HG03520 (cell line): ENCODE results near the gene TBX2.

Experiments used
- ATAC-seq: cut with Tn5 transposase; IDR thresholded peaks from one replicate; pipeline ENCODE4 v1.9.1; 2021; ENCODE audit warnings: mild to moderate bottlenecking, moderate library complexity; ENCODE audit not compliant: unreplicated experiment

TBX2 gene

GRCh38 chr17:61401389-61402072 lies 1.9 kb downstream of the TBX2 start:
- no peak for ATAC-seq

GRCh38 chr17:61402073-61402541 lies 2.5 kb downstream of the TBX2 start:
- ATAC-seq, result no peak

GRCh38 chr17:61402978-61403800 lies 3.5 kb downstream of the TBX2 start:
- no peak for ATAC-seq

- ATAC-seq, result no peak
These were observed 4.4 kb downstream of the TBX2 start for GRCh38 chr17:61403801-61404662.

GRCh38 chr17:61404663-61404912 lies 4.9 kb downstream of the TBX2 start:
- no peak for ATAC-seq

GRCh38 chr17:61404913-61405685 lies 5.5 kb downstream of the TBX2 start:
- ATAC-seq, result no peak

GRCh38 chr17:61405686-61406536 lies 6.3 kb downstream of the TBX2 start:
- no peak for ATAC-seq

GRCh38 chr17:61406537-61406845 lies 6.8 kb downstream of the TBX2 start:
- no peak for ATAC-seq

- ATAC-seq, result no peak
These were observed 7.6 kb downstream of the TBX2 start for GRCh38 chr17:61406971-61407911.

- no peak for ATAC-seq
These were observed 8.8 kb downstream of the TBX2 start for GRCh38 chr17:61408151-61409041.

- ATAC-seq, result no peak
These were observed 9.9 kb downstream of the TBX2 start for GRCh38 chr17:61409301-61410112.

GRCh38 chr17:61410141-61411010 lies 10.7 kb downstream of the TBX2 start:
- no peak for ATAC-seq

- ATAC-seq, result no peak
These were observed 11.3 kb downstream of the TBX2 start for GRCh38 chr17:61411011-61411260.

- ATAC-seq, result no peak
These were observed 11.9 kb downstream of the TBX2 start for GRCh38 chr17:61411261-61412142.

GRCh38 chr17:61412143-61412859 lies 12.7 kb downstream of the TBX2 start:
- ATAC-seq, result peak; percentile 63
